HG02970 (cell line): ENCODE measurements around the gene FAM151B.
"Not testable (repeated sequence)": the region's sequence is repeated elsewhere in the genome, so short reads cannot be mapped to it uniquely, and the experiment has no call there.

Experiments
- ATAC-seq: cut with Tn5 transposase; IDR thresholded peaks from one replicate; pipeline ENCODE4 v1.9.1; 2021; ENCODE audit warnings: mild to moderate bottlenecking, moderate library complexity, moderate number of reproducible peaks; ENCODE audit not compliant: unreplicated experiment, low FRiP score

Gene FAM151B

GRCh38 chr5:80487829-80488721 lies at the start of gene FAM151B:
FAM151B (plus strand) TSS chr5:80488100; CDS start chr5:80488124, 24 bp downstream.
- ATAC-seq, result peak; percentile 85

- ATAC-seq, result no peak
These were observed 49.2 kb upstream of the FAM151B start for GRCh38 chr5:80438739-80439138.

- ATAC-seq, result no peak
These were observed 48.7 kb upstream of the FAM151B start for GRCh38 chr5:80439213-80439612.

- no peak for ATAC-seq
These were observed 45.2 kb upstream of the FAM151B start for GRCh38 chr5:80442742-80443141.

GRCh38 chr5:80453366-80453765 lies 34.5 kb upstream of the FAM151B start:
- ATAC-seq, result no peak

GRCh38 chr5:80463269-80463668 lies 24.6 kb upstream of the FAM151B start:
- ATAC-seq, result no peak

GRCh38 chr5:80466669-80467485 lies 21.0 kb upstream of the FAM151B start:
- ATAC-seq, result no peak

- no peak for ATAC-seq
These were observed 19.8 kb upstream of the FAM151B start for GRCh38 chr5:80468131-80468530.

- not testable (repeated sequence) for ATAC-seq
These were observed 17.3 kb upstream of the FAM151B start for GRCh38 chr5:80470631-80471030.

- no peak for ATAC-seq
These were observed 13.0 kb upstream of the FAM151B start for GRCh38 chr5:80474929-80475328.

- no peak for ATAC-seq
These were observed 8.2 kb upstream of the FAM151B start for GRCh38 chr5:80479713-80480112.

- ATAC-seq, result no peak
These were observed 7.5 kb upstream of the FAM151B start for GRCh38 chr5:80480354-80480753.

GRCh38 chr5:80481019-80481893 lies 6.6 kb upstream of the FAM151B start:
- ATAC-seq, result no peak

- ATAC-seq, result no peak
These were observed 5.3 kb upstream of the FAM151B start for GRCh38 chr5:80482578-80482977.

GRCh38 chr5:80483636-80484232 lies 4.2 kb upstream of the FAM151B start:
- no peak for ATAC-seq

- ATAC-seq, result no peak
These were observed 464 bp upstream of the FAM151B start for GRCh38 chr5:80487444-80487828.

GRCh38 chr5:80491296-80491695 lies 3.4 kb downstream of the FAM151B start:
- ATAC-seq, result no peak

GRCh38 chr5:80492741-80493140 lies 4.8 kb downstream of the FAM151B start:
- ATAC-seq, result no peak

- not testable (repeated sequence) for ATAC-seq
These were observed 5.5 kb downstream of the FAM151B start for GRCh38 chr5:80493443-80493842.

GRCh38 chr5:80495891-80496290 lies 8.0 kb downstream of the FAM151B start:
- ATAC-seq, result no peak
